ENCODE data around the gene PLD1.

Gene PLD1

GRCh38 chr3:171557173-171557572 lies 253.1 kb downstream of the PLD1 start:
- no peak for DNase-seq

DNA sequence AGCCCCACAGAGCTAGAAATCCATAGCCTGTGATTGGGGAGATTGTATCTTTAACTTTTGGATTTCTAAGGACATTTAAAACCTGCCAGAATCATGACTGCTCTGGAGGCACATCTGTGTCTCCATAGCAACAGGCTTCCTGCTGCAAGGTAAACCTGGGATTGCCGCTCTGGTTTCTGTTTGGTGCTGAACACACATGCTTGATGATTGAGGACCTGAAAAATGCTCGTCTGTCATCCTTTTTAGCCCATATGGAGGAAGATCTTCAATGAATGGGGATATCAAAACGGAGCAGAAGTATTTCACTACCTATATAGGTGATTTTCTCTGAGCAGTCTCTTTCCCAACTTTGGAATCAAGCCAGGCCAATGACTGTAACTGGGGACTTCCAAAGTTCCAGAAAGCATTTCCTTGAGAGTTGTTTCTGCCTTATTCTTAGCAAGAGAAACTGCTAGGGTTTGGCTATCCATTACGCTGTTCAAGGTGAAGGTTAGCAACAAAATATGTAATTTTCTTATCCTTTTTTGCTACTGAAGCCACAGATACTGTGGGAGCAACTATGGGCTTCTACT lies 253.6 kb downstream of the PLD1 start:
- DNase-seq = no peak

DNA sequence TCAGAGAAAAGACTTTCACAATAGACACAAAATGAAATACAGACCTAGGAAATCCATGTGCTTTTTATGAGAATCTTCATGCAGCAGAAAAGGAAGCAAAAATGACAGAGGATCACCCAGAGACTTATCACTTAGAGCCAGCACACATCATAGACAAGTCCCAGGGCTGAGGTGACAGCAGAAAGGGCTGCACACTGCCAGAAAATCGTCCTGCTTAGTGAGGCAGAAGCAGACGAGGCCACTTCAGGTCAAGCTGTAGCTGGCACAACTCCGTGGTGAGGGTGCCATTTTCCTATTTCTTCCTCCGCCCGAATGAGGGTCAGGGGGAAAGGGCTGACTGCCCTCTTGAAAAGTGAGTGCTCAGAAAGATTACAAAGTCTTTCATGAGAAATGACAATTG lies 254.1 kb downstream of the PLD1 start:
- DNase-seq = peak in 1 of 14 donors; percentile 21

DNA sequence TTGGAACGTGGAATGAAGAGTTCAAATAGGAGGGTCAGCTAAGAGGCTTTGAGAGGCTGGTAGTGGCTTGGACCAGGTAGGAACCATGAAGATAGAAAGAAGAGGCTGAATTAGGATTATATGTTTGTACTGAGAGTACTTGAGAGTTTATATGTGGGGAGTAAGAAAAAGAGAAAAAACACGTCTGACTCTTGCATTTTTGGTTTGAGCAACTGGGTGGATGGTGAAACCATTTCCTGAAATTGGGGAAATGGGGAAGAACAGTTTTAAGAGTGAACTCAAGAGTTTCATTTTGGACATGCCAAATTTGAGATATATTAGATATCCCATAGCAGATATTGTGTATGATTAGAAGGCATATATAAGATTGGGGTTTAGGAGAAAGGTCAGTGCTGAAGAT lies 257.2 kb downstream of the PLD1 start:
- no peak for DNase-seq

GRCh38 chr3:171552531-171552930 lies 257.8 kb downstream of the PLD1 start:
- DNase-seq = no peak

- DNase-seq = no peak
These were observed 259.0 kb downstream of the PLD1 start for GRCh38 chr3:171551296-171551695.

Data from C1 segment of cervical spinal cord (tissue), 14 donors.